K562 (cell line): ENCODE data around the gene HOXA5. TPM values are rescaled to one million over a fixed set of nuclear protein-coding genes. Genes with fewer than 3 reads are reported as not detected.

Source experiments
- ATAC-seq: fragments of 200-7000 bp; cut with Tn5 transposase; 3 replicates; pipeline ENCODE4 v1.9.1; 2020; ENCODE audit warnings: moderate library complexity
- BruUV-seq: library from RNA; stranded (reverse); fragments of 400-500 nt; replicated peaks from 2 replicates; lab custom pipeline; 2021; lab: Mats Ljungman, UMichigan
- CTCF ChIA-PET: fragments of 300-600 bp; formaldehyde crosslinking; extraction: SDS; loops from one replicate; lab custom pipeline; 2021; ENCODE audit warnings: low intra/inter-chr PET ratio; lab: Yijun Ruan, JAX
- POLR2A ChIA-PET: fragments of 300-600, 350-650 bp; sonication (Branson Sonifier 250); formaldehyde crosslinking; extraction: SDS; loops from one replicate; lab custom pipeline; 2021; ENCODE audit warnings: antibody characterized with exemption, inconsistent platforms; lab: Yijun Ruan, JAX
- DNase-seq, 4 experiments: peaks; one replicate each; pipeline versions ENCODE4 v3.0.0 to v3.0.0-alpha.2; 2011 to 2018; ENCODE audit warnings: low spot score in 3 of 4, mixed read lengths in 3 of 4; ENCODE audit errors: extremely low read depth in 1 of 4
- FAIRE-seq: peaks from 2 replicates; lab custom pipeline; 2011; peaks lifted over from hg19 to GRCh38; lab: Jason Lieb, UNC
- H2AFZ ChIP-seq: 2 replicates; pipeline ENCODE4 v1.6.0; 2011; ENCODE audit warnings: low read depth, low read length, control low read depth, inconsistent platforms
- H3K27ac ChIP-seq: fragments of 200-600 bp; 3 replicates; pipeline ENCODE4 v1.8.0; 2011; ENCODE audit warnings: low read depth, mild to moderate bottlenecking, control low read depth, inconsistent platforms, low read length, moderate library complexity, mixed read lengths; ENCODE audit errors: extremely low read depth
- H3K27me3 ChIP-seq, 2 experiments: fragments of 300-600 bp in 1 of 2; 2 replicates in 1 of 2; 3 replicates in 1 of 2; pipeline versions ENCODE4 v1.6.0 to v1.8.0; 2011; ENCODE audit warnings: inconsistent platforms in 2 of 2, low read length in 2 of 2, mild to moderate bottlenecking in 1 of 2, mixed read lengths in 1 of 2, moderate library complexity in 1 of 2; ENCODE audit not compliant: control insufficient read depth in 2 of 2, insufficient read depth in 2 of 2
- H3K36me3 ChIP-seq: fragments of 300-600 bp; 3 replicates; pipeline ENCODE4 v1.8.0; 2011; ENCODE audit warnings: mild to moderate bottlenecking, low read length, inconsistent platforms; ENCODE audit not compliant: control insufficient read depth, insufficient read depth
- H3K4me1 ChIP-seq, 2 experiments: fragments of 200-600 bp in 1 of 2; replicated peaks in 1 of 2; 2 replicates in 1 of 2; 3 replicates in 1 of 2; pipeline versions ENCODE4 v1.5.1 to v1.8.0; 2011; ENCODE audit warnings: inconsistent platforms in 2 of 2, low read length in 2 of 2, mild to moderate bottlenecking in 1 of 2, mixed read lengths in 1 of 2, moderate library complexity in 1 of 2; ENCODE audit not compliant: control insufficient read depth in 2 of 2, insufficient read depth in 2 of 2
- H3K4me2 ChIP-seq: 2 replicates; pipeline ENCODE4 v1.6.1; 2011; ENCODE audit warnings: low read length, control low read depth, inconsistent platforms, mixed read lengths; ENCODE audit not compliant: insufficient read depth
- H3K4me3 ChIP-seq: fragments of 200-600 bp; sonication (generic), shearing (Covaris generic); 2 replicates; pipeline ENCODE4 v1.5.1; 2016; ENCODE audit warnings: control low read depth, inconsistent platforms
- H3K79me2 ChIP-seq: fragments of 200-600 bp; 3 replicates; pipeline ENCODE4 v1.8.0; 2011; ENCODE audit warnings: low read length, inconsistent platforms; ENCODE audit not compliant: control insufficient read depth, insufficient read depth
- H3K9ac ChIP-seq, 2 experiments: 2 replicates each; pipeline versions ENCODE4 v1.6.0 to v1.6.1; 2011; ENCODE audit warnings: low read depth in 2 of 2, low read length in 2 of 2, control low read depth in 1 of 2, inconsistent platforms in 1 of 2, mild to moderate bottlenecking in 1 of 2, mixed read lengths in 1 of 2; ENCODE audit not compliant: insufficient read depth in 1 of 2
- H3K9me1 ChIP-seq: one replicate; pipeline ENCODE4 v1.6.0; 2011; ENCODE audit warnings: inconsistent platforms, mild to moderate bottlenecking, low read length, moderate library complexity; ENCODE audit not compliant: control insufficient read depth, insufficient read depth
- H3K9me3 ChIP-seq: replicated peaks from 2 replicates; pipeline ENCODE4 v1.5.1; 2011; ENCODE audit warnings: low read depth, low read length, inconsistent platforms; ENCODE audit not compliant: control insufficient read depth, insufficient read depth
- H4K20me1 ChIP-seq: replicated peaks from 2 replicates; pipeline ENCODE4 v1.6.1; 2011; ENCODE audit warnings: low read length, inconsistent platforms, mixed read lengths; ENCODE audit not compliant: control insufficient read depth, insufficient read depth
- ELF4 ChIP-seq: fragments of 450-650 bp; formaldehyde crosslinking; IDR thresholded peaks from 2 replicates; pipeline ENCODE4 v1.4.0; 2022; ENCODE audit warnings: missing genetic modification characterization
- POLR3G ChIP-seq: IDR thresholded peaks from 2 replicates; pipeline ENCODE4 v1.6.1; 2011; ENCODE audit not compliant: insufficient read length, insufficient replicate concordance; ENCODE audit errors: extremely low read depth
- ZNF239 ChIP-seq: fragments of 250-450 bp; sonication (Bioruptor Pico); IDR thresholded peaks from 2 replicates; pipeline ENCODE4 v1.4.0; 2020; ENCODE audit warnings: mild to moderate bottlenecking
- WGBS: fragments of 100-300 bp; shearing (Covaris generic); methylation state at CpG from one replicate; pipeline ENCODE4 v1.1.6; 2016; ENCODE audit warnings: low coverage, mixed read lengths; ENCODE audit not compliant: insufficient coverage; ENCODE audit errors: missing lambda C conversion rate; 5-methylcytosine and 5-hydroxymethylcytosine counted together
- in situ Hi-C: fragments of 300-500 bp; cut with MboI; formaldehyde crosslinking; loops from 4 replicates; pipeline ENCODE4 v1.15.0; 2018; ENCODE audit warnings: inconsistent platforms, mixed read lengths
- intact Hi-C: fragments of 100-400 bp; cut with micrococcal nuclease; formaldehyde crosslinking; loops from 2 replicates; pipeline ENCODE4 v1.14.2; 2022
- polyA plus RNA-seq, 8 experiments: library from polyadenylated mRNA; depleted of rRNA in 4 of 8; stranded (reverse) in 5 of 8; unstranded in 3 of 8; fragments of >200 nt; fragmentation: Nextera tagmentation in 2 of 8; fragmentation: Illumina TruSeq in 1 of 8; extraction: Ambion mirVana in 2 of 8; extraction: Trizol in 1 of 8; gene quantifications; 2 replicates each; pipeline versions ENCODE4 v1.2.1 to v1.2.3, GENCODE V29; 2011 to 2014; ENCODE audit warnings: inconsistent platforms in 1 of 8, missing spikeins in 1 of 8
- total RNA-seq, 7 experiments: library from RNA; depleted of rRNA in 6 of 7; stranded (reverse); fragments of >200 nt in 6 of 7; fragmentation: Illumina TruSeq in 2 of 7; extraction: Trizol in 2 of 7; gene quantifications; 2 replicates each; pipeline versions ENCODE4 v1.2.1 to v1.2.3, GENCODE V29; 2011 to 2021; ENCODE audit warnings: low replicate concordance in 1 of 7
- TF ChIP-seq, protein P1 (sequence below), 3 experiments: fragments of 200-800 bp in 1 of 3; fragments of 250-450 bp in 1 of 3; fragments of 450-650 bp in 1 of 3; sonication (Bioruptor Pico) in 1 of 3; sonication (Bioruptor generic) in 1 of 3; formaldehyde crosslinking in 1 of 3; IDR thresholded peaks; 2 replicates each; pipeline versions ENCODE4 v1.6.1 to v1.8.0; 2016 to 2022; ENCODE audit warnings: mild to moderate bottlenecking in 2 of 3, missing genetic modification characterization in 2 of 3, missing compliant biosample characterization in 1 of 3, moderate library complexity in 1 of 3

Gene HOXA5
- total and polyA plus RNA-seq, 9 of the 15 experiments (the other 6 are each of a cell fraction or from before 2014, with no cell fraction given): 0.13 TPM; not detected in 8

GRCh38 chr7:27173956-27174873 lies 30.7 kb upstream of the HOXA5 start, which contains the start of gene HOXA10:
Gene HOXA10 (minus strand): TSS chr7:27174320. CDS start chr7:27174306, 14 bp downstream.
- ChIA-PET CTCF (no interaction called here), POLR2A (interaction anchor here (0.6 to 0.7 kb wide), 2 partner anchors 14 to 31 kb away, joined by 3 read pairs; partner anchors contain the start of gene HOXA5)
- DNase-seq: no peak
- no peaks in the 10 kb centered on the region for H3K9me3 ChIP-seq
- H3K9me1 ChIP-seq: no peaks in the 10 kb centered on the region
- H3K9ac ChIP-seq: no peak within 1 kb of the TSS
- intact Hi-C loops: no loop called here
- H2AFZ ChIP-seq: no peak within 1 kb of the TSS
- no peaks in the 10 kb centered on the region for H3K36me3 ChIP-seq
- peaks cover 28 to 67% of the 10 kb centered on the region in 2 experiments for H3K27me3 ChIP-seq
- in situ Hi-C loops: loop anchor here (25.0 kb wide), 3 partner anchors 662 to 1287 kb away; no protein-coding TSS in a partner anchor
- H3K4me2 ChIP-seq: no peak within 1 kb of the TSS
- 54% methylated on average over 31 of the region's 82 CpGs for WGBS
- no peaks in the 10 kb centered on the region for H4K20me1 ChIP-seq
- no peak for TF ChIP-seq ZNF239 (CRISPR knock-in tag)
- TF ChIP-seq, protein P1, sequence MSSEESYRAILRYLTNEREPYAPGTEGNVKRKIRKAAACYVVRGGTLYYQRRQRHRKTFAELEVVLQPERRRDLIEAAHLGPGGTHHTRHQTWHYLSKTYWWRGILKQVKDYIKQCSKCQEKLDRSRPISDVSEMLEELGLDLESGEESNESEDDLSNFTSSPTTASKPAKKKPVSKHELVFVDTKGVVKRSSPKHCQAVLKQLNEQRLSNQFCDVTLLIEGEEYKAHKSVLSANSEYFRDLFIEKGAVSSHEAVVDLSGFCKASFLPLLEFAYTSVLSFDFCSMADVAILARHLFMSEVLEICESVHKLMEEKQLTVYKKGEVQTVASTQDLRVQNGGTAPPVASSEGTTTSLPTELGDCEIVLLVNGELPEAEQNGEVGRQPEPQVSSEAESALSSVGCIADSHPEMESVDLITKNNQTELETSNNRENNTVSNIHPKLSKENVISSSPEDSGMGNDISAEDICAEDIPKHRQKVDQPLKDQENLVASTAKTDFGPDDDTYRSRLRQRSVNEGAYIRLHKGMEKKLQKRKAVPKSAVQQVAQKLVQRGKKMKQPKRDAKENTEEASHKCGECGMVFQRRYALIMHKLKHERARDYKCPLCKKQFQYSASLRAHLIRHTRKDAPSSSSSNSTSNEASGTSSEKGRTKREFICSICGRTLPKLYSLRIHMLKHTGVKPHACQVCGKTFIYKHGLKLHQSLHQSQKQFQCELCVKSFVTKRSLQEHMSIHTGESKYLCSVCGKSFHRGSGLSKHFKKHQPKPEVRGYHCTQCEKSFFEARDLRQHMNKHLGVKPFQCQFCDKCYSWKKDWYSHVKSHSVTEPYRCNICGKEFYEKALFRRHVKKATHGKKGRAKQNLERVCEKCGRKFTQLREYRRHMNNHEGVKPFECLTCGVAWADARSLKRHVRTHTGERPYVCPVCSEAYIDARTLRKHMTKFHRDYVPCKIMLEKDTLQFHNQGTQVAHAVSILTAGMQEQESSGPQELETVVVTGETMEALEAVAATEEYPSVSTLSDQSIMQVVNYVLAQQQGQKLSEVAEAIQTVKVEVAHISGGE (CRISPR knock-in tag; IDR thresholded peaks at IDR 0.05): no peak
- TF ChIP-seq ELF4 (CRISPR knock-in tag): no peak
- no peak for TF ChIP-seq POLR3G
- H3K27ac ChIP-seq: no peak within 1 kb of the TSS
- H3K4me3 ChIP-seq: no peak within 1 kb of the TSS
- peaks cover 0 to 3% of the 10 kb centered on the region in 2 experiments; a peak in 1 of 5 replicates for H3K4me1 ChIP-seq
- ATAC-seq: no peak
- no peak for FAIRE-seq
- BruUV-seq: no TSS peak
- no peaks in the 10 kb centered on the region for H3K79me2 ChIP-seq
